GM12865 (cell line): ENCODE data around the gene USF2.

Experiments
- DNase-seq: peaks from one replicate; pipeline ENCODE4 v3.0.0; 2010; ENCODE audit warnings: low read depth
- H3K4me3 ChIP-seq: 2 replicates; pipeline ENCODE4 v1.5.1; 2011; ENCODE audit warnings: mild to moderate bottlenecking, low read depth, low read length, control low read depth
- CTCF ChIP-seq: IDR thresholded peaks from 2 replicates; pipeline ENCODE4 v1.5.1; 2011; ENCODE audit warnings: low read length, control low read depth, low read depth, inconsistent platforms; ENCODE audit not compliant: insufficient read depth; ENCODE audit errors: missing control alignments

The USF2 gene

GRCh38 chr19:35316560-35316959, 47.8 kb downstream of the USF2 start:
- no peak for TF ChIP-seq CTCF
- no peak for DNase-seq
- H3K4me3 ChIP-seq, result no peak overlapping the region

- DNase-seq, result no peak
- TF ChIP-seq CTCF, result no peak
- no peak overlapping the region for H3K4me3 ChIP-seq
Measured at GRCh38 chr19:35317464-35318043, 48.8 kb downstream of the USF2 start.

GRCh38 chr19:35318679-35319448, 50.1 kb downstream of the USF2 start:
- TF ChIP-seq CTCF, result no peak
- no peak for DNase-seq
- H3K4me3 ChIP-seq, result no peak overlapping the region

- TF ChIP-seq CTCF, result no peak
- no peak for DNase-seq
- no peak overlapping the region for H3K4me3 ChIP-seq
Measured at GRCh38 chr19:35320065-35320713, 51.4 kb downstream of the USF2 start.

GRCh38 chr19:35321291-35321690, 52.5 kb downstream of the USF2 start:
- DNase-seq, result no peak
- no peak for TF ChIP-seq CTCF
- no peak overlapping the region for H3K4me3 ChIP-seq

- H3K4me3 ChIP-seq, result no peak overlapping the region
- DNase-seq, result no peak
- TF ChIP-seq CTCF, result no peak
Measured at GRCh38 chr19:35322014-35322413, 53.3 kb downstream of the USF2 start.
